ENCODE data around the gene CCL27.

Gene CCL27

DNA sequence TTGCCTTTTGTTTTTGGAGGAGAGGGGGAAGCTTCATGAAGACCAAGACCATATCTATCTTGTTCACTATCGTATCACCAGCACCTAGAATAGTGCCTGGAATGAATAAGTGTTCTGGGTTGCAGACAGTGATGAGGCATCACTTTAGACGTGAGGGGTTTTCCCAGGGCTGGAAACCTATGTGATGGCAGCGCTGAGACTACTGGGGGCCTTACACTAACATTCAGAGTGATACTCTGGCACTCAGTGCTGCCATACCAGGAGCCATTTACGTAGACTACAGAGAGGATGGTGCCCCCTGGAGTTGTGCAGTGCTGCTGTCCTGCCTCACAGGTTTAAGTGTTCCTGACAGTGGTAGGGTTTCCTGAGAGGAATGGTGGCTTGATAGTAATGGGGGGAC, 21.7 kb upstream of the CCL27 start:
- no peak for DNase-seq

DNA sequence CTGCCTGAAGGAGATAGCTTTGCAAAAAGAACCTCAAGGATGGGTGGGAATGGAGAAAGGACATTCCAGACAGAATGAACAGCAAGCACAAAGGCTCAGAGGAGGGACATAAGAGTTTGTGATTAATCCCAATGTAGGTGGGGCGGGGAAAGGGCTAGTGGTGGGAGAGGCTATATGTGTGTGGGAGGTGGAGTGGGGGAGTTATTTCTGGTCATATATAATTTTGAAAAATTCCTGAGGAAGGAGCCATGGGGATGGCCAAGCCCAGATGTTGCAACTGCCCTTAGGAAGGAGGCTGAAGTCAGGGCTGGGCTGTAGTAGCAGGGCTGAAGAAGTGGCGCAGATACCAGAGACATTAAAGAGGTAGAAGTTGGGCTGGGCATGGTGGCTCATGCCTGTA, 13.4 kb upstream of the CCL27 start:
- DNase-seq = no peak

DNA sequence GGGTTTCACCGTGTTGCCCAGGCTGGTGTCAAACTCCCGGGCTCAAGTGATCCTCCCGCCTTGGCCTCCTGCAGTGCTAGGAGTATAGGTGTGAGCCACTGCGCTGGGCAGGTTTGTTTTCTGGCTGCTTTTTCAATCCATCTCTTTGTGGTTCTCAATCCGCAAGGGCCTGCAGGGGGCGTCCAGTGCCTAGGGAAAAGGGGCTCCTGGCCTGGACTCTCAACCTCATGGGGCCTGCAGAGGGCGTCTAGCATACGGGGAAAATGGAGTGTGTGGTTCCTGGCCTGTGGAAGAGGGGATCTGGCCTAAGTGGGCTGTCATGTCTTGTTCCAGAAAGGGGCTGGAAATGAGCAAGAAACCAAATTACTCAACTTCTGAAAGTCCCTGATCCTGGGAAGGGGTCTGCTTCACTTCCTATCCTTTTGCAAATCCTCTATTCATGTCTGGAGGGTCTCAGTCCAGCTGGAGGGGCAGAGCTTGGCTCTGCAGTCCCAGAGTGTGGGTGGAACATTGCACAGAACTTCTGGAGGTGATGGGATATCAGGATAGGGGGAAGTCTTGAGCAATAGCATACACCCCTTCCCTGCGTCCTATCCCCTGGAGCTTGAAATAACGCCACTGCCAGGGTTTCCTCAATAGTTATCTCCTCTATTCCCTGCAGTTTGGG, 12.7 kb upstream of the CCL27 start:
- no peak for DNase-seq

DNA sequence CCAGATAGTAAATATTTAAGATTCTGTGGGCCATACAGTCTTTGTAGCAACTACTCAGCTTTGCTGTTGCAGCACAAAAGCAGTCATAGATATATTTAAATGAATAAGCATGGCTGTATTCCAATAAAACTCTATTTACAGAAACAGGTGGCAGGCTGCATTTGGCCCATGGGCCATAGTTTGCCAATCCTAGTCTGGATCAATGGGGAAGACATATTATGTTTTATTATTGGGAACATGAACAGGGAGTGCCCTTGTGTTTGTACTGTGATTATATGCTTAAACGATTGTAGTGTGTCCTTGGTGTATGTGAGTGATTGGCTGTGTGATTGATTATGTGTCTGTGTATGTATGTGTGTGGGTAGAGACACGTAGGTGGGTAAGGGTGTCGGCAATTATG, 12.0 kb upstream of the CCL27 start:
- no peak for DNase-seq

DNA sequence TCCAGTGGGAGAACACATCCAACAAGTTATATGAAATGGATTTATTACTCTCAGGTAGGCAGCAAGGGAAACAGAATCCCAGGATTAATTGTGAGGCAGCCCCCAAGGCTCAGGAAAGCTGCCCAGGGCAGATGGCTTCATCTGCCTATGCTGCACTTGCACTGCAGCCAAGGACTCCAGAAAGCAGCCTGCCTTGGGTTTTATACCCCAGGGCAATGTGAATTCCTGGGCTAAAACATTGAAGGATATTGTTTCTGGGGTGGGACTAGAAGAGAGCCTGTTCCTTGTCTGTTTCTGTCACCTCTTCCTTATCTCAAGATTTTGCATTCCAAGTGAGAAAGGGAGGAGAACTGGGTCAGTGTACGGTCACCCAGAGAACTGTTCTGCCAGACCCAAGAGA, 8.8 kb upstream of the CCL27 start:
- no peak for DNase-seq

DNA sequence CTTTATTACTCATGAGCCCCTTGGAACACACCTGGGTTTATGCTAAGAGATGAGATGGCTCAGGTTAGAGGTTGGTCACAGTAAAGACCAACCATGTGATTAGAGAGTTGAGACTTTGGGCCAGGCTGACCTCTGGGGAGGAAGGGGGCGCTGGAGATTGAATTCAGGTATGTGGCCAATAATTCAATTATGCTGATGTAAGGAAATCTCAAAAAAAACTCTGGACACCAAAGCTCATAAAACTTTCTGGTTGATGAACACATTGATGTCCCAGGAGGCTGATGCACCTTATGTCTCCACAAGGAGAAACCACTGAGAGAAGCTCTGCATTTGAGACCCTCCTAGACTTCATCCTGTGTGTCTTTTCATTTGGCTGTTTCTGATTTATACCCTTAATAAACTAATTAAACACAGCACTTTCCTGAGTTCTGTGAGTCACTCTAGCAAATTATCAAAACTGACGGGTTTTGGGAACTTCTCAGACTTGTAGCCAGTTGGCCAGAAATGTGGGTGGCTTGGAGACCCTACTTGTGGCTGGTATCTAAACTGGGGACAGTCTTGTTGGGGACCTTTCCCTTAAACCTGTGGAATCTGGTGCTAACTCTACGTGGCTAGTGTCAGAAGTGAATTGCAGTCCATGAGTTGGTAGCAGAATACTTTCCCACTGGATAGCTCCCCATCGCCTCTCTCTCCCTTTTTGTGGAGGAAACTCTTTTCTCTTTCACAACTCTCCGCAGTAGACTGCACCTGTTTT, 7.5 kb upstream of the CCL27 start:
- DNase-seq = no peak

DNA sequence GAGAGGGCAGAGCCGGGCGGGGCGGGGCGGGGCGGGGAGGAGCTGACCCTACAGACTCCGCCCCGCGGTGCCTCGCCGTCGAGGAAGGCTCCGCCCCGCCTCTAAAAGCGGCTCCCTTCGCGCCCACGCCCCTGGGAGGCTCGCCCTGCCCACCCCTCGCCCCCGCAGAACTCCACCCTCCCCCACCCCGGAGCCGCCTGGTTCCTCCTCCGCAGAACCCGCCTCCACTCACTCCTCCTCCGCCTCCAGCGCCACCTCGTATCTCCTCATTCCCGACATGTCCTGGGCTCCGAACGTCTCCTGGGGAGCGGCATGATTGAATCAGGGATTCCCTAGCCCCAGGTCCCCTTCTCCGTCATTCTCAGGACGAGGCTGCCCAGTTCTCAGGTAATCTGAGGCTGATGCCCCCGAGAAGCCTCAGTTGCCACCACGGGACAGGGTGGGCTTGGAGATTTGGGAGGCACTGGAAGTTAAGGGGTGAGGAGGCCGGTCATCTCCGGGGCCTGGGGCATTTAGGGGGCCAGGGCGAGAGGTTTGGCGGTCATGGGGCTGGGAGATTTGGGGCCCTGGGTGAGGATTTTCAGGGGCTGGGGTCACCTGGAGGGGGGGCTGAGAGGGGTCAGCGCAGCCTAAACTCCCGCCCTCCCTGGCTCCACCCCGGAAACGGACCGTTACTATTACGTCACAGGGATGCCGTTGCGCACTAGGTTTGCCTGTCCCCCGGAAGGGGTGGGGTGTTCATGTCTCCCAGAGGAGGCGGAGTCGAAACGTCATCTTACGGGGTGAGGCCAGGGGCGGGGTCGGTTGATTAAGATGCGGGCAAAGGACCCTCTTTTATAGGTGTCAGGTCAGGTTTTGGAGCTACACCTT, 3.2 kb upstream of the CCL27 start:
- peak; percentile 90 for DNase-seq

DNA sequence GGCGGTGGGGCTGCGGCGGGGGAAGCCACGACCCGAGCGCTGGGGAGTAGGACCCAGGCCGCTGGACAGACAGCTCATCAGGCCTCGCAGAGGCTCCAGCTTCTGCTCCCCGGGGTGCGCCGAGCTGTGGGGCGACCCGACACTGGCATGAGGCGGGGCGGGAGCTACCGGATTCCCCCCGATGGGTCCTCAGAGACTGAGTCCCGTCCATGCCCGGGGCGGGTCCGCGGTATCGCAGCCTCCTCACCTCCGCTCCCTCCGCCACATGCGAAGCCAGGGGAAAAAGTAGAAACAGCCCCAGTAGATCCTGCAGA, 2.6 kb upstream of the CCL27 start:
- DNase-seq = no peak

DNA sequence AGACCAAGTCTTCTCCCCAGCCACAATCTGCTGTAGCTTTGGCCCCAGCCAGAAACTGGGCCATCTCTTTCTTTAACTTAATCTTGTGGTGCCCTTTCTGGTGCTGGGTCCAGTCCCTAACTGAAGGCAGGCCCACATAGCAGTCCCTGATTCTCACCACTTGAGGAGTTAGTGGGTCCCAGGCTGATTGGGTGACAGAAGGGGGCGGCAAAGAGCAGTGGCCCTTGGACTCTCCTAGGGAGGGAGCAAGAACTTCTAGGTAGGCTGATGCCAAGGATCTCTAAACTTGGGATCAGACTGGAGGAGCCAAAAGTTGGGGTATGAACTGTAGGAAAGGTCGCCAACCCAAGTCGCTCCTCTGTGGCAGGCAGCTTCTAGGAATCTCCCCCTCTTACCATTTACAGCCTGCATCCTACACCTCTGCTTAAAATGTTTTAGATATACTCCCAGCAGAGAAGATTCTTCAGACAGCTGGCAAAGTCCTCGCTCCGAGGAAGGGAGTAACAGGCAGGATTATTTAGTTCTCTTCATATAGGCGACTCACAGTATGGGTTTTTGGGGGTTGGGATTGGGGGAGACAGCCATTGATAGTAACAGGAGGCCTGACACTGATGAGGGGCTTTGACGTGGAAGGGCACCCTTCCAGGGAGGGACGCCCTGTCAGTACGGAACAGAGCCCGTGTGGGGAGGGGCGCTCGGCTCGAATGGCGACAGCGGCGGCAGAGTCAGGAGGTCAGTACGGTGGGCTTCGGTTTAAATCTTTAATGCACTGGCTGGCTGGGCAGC, 2.0 kb upstream of the CCL27 start:
- DNase-seq = no peak

DNA sequence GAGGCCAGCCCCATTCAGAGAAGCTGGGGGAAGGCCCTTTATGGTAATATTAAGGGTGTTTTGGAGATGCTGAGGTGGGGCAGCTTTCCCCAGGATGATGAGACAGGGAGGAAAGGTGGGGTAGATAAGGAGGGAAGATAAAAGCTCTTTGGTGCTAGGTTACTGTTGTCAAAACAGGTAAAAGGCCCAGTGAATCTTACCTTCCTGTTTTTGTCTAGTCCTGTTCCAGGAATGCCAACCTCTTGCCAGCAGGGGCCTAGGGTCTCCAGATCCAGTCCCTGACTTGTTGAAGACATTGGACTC, 797 bp upstream of the CCL27 start:
- DNase-seq = no peak

DNA sequence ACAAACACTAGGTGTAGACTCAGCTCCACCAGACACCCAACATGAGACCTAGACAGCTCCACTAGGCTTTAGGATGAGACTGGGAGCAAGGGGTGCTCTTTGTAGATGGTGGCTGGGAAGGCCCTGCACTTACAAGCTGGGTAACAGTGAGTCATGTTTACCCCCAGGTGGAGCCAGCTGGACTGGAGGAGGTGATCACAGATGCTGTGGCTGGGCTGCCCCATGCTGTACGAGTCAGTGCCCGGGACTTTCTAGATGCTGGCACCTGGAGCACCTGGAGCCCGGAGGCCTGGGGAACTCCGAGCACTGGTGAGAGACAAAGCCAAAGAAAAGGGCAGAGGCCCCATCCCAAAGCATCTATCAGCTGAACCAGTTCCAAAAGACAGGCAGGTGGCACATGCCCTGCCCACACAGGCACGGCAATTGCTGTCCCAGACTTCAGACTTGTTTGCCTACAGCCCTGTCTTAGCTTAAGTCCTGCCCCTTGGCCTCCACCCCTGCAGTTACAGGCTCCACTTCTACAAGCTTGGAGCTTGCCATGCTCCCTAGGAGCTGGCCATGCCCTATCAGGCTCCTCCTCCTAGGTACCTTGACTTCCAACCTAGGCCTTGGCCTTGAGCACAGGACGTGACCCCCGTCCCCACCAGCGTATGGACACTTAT, 2.7 kb downstream of the CCL27 start:
- no peak for DNase-seq

DNA sequence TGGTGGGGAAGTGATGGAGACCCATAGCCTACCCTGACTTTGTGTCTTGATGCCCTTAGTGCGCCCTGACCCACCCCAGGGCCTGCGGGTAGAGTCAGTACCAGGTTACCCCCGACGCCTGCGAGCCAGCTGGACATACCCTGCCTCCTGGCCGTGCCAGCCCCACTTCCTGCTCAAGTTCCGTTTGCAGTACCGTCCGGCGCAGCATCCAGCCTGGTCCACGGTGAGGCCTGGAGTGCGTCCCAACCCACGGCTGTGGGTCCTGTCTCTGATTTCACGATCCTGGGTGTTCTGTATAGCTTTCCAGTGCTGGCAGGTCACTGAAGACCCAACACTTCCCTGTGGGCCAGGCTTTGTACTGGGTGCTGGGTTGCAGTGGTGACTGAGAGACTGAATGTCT, 4.0 kb downstream of the CCL27 start:
- DNase-seq = no peak

DNA sequence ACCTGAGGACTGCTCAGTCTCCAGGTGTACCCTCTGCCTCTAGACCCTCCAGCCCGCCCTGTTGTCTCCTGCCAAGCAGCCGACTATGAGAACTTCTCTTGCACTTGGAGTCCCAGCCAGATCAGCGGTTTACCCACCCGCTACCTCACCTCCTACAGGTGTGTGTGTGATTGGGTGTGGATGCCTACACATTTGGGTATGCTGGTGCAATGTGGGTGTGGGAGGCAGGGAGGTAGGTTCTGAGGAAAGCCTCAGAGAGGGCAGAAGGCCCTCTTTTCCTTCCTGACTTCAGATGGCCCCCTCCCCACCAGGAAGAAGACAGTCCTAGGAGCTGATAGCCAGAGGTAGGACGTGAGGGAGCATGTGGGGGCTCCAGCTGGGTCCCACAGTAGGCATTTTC, 5.5 kb downstream of the CCL27 start:
- no peak for DNase-seq

DNA sequence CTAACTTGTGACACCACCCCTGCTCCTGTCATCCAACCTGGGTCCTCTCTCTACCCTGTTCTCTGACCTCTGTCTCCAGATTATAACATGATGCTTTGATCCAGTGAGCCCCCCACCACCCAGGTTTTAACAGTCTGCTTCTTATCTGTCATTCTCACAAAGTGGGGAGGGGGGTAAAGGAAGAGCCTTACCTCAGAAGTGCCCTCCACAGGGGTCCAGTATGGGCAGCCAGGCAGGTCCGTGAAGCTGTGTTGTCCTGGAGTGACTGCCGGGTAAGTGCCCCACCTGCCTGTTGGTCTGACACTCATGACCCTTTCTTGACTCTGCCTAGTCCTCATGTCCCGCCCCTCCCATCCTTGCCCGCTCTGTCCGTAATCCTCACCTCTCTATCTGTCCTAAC, 7.1 kb downstream of the CCL27 start:
- no peak for DNase-seq

DNA sequence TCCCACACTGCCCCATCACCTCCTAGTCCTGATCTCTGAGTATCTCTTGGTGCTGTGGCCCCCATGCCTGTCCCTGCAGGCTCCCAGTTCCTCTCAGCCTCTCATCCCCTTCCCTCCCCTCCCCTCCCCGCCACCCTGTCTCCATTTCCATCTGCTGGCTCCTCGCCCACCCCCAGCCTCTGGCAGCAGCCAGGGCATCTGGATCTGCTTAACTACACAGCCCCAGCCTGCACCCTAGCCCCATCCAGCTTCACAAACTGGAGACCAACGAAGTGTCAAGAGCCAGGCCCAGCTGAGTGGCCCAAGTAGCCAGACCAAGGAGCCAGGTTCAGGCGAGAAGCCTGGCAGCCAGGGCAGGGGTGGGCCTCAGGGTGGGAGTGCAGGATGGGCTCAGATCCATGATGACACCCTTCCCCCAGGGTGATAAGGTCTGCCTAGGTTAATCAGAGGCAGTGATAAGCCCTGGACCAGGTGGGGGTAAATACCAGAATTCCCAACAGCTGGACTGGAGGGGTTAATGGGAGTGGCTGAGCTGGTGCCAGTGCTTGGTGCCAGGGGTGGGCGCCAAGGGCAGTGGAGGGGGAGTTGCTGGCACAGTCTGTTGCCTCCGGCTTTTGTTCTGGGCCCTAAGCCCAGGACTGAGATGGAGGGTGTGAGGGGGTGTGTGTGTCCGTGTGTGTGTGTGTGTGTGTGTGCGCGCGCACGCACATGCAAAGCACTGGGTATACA, 8.0 kb downstream of the CCL27 start:
- DNase-seq = no peak

DNA sequence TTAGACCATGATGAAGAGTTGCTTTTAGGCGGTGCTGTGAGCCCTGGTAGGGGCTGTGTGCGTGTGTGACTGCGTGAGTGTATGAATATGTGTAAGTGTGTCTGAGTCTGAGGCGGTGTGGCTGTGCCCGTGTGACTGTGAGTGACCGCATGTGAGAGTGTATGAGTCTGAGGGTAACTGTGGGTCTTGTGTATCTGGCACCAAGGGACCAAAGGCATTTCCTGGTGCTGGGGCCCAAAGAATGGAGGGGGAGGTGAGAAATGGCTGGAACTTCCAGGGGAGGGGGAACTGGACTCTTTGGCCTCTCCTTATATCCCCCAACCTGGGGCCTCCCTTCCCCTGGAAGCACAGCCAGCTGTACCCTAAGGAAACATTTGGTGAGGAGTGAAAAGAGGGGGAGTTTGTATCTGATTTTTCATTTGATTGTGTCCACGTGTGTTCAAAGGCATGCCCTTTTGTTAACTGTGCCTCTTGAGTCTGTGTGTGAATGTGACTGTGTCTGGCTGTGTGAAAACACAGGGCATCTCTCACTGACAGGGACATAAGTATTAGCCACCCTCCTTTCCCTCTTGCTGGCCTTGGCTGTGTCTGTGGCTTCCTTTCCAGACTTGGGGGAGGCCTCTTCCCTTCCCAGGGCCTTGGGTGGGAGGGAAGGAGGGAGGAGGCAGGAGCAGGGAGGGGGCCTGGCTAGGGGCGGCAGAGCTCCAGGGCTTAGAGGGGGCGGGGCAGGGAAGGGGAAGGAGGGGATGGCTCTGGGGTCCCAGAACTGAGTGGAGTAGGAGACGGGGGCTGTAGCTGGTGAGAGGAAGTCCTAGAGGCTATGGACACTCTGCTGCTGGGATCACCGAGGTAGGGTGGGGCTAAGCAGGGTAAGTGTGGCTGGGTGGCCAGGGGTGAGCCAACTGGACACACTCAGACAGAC, 9.0 kb downstream of the CCL27 start:
- no peak for DNase-seq

DNA sequence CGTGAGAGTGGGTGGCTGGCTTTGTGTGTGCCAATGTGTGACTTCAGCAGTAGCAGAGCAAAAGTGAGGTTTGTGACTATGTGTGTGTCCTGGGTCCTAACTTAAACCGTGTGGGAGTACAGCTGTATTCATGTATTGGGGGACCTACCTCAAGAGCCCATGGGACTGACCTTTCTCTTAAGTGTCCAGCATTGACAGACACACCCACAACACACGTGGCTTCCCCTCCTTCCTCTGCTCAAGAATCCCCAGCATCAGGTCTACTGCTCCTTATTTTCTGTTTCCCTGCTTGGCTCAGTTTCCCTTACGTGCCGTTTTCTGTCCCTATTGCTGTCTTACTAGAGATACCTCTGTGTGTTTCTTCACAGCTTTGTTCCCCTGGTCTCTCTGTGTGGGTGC, 9.9 kb downstream of the CCL27 start:
- DNase-seq = no peak

DNA sequence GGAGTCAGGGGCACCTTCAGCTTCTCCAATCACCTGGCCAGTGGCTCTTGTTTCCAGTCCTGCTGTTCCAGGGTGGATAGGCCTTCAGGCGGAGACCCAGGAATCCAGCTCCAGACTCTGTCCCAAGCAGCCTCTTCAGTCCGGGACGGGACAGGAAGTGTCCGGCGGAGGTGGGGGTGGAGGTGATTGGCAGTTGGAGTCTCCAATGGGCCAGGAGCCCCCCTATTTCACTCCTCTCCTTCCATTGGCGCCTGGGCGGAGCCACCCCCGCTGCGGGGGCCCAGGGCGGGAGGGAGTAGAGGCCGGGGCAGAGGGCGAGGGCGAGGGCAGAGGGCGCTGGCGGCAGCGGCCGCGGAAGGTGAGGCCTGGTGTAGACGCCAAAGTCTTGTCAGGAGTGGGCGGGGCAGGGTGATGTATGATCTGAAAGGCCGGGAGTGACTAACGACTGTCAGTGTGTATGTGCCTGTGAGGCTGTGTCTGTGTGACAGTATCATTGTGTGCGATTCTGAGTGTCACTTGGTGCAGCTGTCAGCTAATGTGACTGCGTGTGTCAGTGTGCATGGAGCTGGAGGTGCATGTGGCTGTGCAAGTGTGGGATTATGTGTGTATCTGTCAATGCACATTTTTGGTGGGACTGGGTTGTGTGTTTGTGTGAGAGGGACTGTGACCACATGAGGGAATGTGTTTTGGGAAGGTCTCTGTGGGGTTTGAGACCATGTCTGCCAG, 10.4 kb downstream of the CCL27 start, which contains the start of gene IL11RA:
Gene IL11RA, plus strand, starts transcription at position 310 of the 726 bp plus-strand sequence. CDS start 3,033 bp downstream, outside the sequence.
- peak; percentile 58 for DNase-seq

DNA sequence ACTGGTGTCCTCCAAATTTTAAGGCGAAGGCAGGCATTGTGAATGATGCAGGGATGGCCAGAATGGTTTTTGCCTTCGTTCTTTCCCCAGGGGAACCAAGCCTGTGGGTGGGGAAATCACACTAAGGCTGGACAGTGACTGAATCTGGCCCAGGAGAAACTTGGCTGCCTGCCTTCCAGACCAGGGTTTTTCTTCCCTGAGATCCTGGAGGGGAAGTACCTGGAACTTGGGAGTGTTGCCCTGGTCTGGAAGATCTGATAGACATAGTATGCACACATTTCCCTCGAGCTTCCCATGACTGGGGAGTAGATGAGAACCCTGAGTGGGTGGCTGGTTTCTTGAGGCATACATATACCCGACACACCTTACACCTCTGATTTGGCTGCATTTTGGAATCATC, 11.1 kb downstream of the CCL27 start:
- no peak for DNase-seq

DNA sequence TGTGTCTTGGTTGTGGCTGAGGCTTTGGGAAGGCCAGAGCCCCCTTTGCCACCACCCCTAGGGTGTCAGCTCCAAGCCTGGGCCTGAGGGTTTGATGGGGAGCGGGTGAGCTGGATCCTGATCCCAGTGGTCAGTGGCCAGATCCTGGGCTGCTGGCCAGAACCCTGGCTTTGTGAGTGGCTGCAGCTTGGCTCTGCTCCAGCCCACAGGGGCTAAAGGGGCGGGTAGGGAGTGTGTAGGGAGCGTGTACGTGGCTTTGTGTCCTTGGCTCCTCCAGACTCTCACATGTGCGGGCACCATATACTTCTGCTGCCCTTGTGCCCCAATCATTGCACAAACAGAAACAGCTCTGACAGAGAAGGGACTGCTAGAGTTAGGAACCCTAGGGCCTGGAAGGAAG, 11.6 kb downstream of the CCL27 start:
- no peak for DNase-seq

Data from NCI-H510A (cell line).